Measurements from ENCODE around the gene FAM219B.
"Not testable (repeated sequence)": the region's sequence is repeated elsewhere in the genome, so short reads cannot be mapped to it uniquely, and the experiment has no call there.

The FAM219B gene

GRCh38 chr15:74935193-74935592 lies 28.5 kb upstream of the FAM219B start:
- peaks cover 0 to 33% (median 18%) of the 10 kb centered on the region in 5 donors for H3K4me1 ChIP-seq (ENCODE audit: control insufficient read depth in 5 of 5, insufficient read depth in 5 of 5, low read length in 5 of 5)
- not testable (repeated sequence) for H3K27ac ChIP-seq (ENCODE audit: low read depth, low read length); H3K27me3 ChIP-seq (ENCODE audit: control insufficient read depth in 5 of 5, insufficient read depth in 4 of 5, low read length in 5 of 5); H3K4me3 ChIP-seq (ENCODE audit: low read depth in 1 of 5, low read length in 5 of 5); H3K36me3 ChIP-seq (ENCODE audit: control insufficient read depth in 5 of 5, insufficient read depth in 5 of 5, low read length in 5 of 5); H3K9ac ChIP-seq (ENCODE audit: low read length in 5 of 5); H3K9me3 ChIP-seq (ENCODE audit: control insufficient read depth in 5 of 5, low read length in 5 of 5)

- Histone ChIP-seq H3K4me3 (ENCODE audit: low read depth in 1 of 5, low read length in 5 of 5) (no peak overlapping the region), H3K4me1 (ENCODE audit: control insufficient read depth in 5 of 5, insufficient read depth in 5 of 5, low read length in 5 of 5) (peaks cover 0 to 32% (median 18%) of the 10 kb centered on the region in 5 donors), H3K27me3 (ENCODE audit: control insufficient read depth in 5 of 5, insufficient read depth in 4 of 5, low read length in 5 of 5) (no peaks in the 10 kb centered on the region), H3K36me3 (ENCODE audit: control insufficient read depth in 5 of 5, insufficient read depth in 5 of 5, low read length in 5 of 5) (peaks cover 7 to 10% (median 7%) of the 10 kb centered on the region in 5 donors), H3K9ac (ENCODE audit: low read length in 5 of 5) (peak overlapping the region in 1 of 5 donors; percentile 45), H3K9me3 (ENCODE audit: control insufficient read depth in 5 of 5, low read length in 5 of 5) (no peaks in the 10 kb centered on the region), H3K27ac (ENCODE audit: low read depth, low read length) (no peak overlapping the region)
These were observed 26.9 kb upstream of the FAM219B start for GRCh38 chr15:74933573-74933972.

GRCh38 chr15:74928771-74929198 lies 22.1 kb upstream of the FAM219B start:
- Histone ChIP-seq H3K27ac (ENCODE audit: low read depth, low read length) (no peak overlapping the region), H3K4me1 (ENCODE audit: control insufficient read depth in 5 of 5, insufficient read depth in 5 of 5, low read length in 5 of 5) (peaks cover 0 to 3% (median 0%) of the 10 kb centered on the region in 5 donors), H3K4me3 (ENCODE audit: low read depth in 1 of 5, low read length in 5 of 5) (no peak overlapping the region), H3K36me3 (ENCODE audit: control insufficient read depth in 5 of 5, insufficient read depth in 5 of 5, low read length in 5 of 5) (peaks cover 19 to 34% (median 24%) of the 10 kb centered on the region in 5 donors), H3K9ac (ENCODE audit: low read length in 5 of 5) (no peak overlapping the region), H3K27me3 (ENCODE audit: control insufficient read depth in 5 of 5, insufficient read depth in 4 of 5, low read length in 5 of 5) (no peaks in the 10 kb centered on the region), H3K9me3 (ENCODE audit: control insufficient read depth in 5 of 5, low read length in 5 of 5) (no peaks in the 10 kb centered on the region)

- Histone ChIP-seq H3K9me3 (ENCODE audit: control insufficient read depth in 5 of 5, low read length in 5 of 5) (no peaks in the 10 kb centered on the region), H3K4me3 (ENCODE audit: low read depth in 1 of 5, low read length in 5 of 5) (no peak overlapping the region), H3K27me3 (ENCODE audit: control insufficient read depth in 5 of 5, insufficient read depth in 4 of 5, low read length in 5 of 5) (no peaks in the 10 kb centered on the region), H3K27ac (ENCODE audit: low read depth, low read length) (no peak overlapping the region), H3K36me3 (ENCODE audit: control insufficient read depth in 5 of 5, insufficient read depth in 5 of 5, low read length in 5 of 5) (peaks cover 35 to 68% (median 50%) of the 10 kb centered on the region in 5 donors), H3K9ac (ENCODE audit: low read length in 5 of 5) (no peak overlapping the region), H3K4me1 (ENCODE audit: control insufficient read depth in 5 of 5, insufficient read depth in 5 of 5, low read length in 5 of 5) (no peaks in the 10 kb centered on the region)
These were observed 17.9 kb upstream of the FAM219B start for GRCh38 chr15:74924525-74924924.

- no peaks in the 10 kb centered on the region for H3K27me3 ChIP-seq (ENCODE audit: control insufficient read depth in 5 of 5, insufficient read depth in 4 of 5, low read length in 5 of 5)
- H3K4me3 ChIP-seq (ENCODE audit: low read depth in 1 of 5, low read length in 5 of 5), result no peak overlapping the region
- H3K4me1 ChIP-seq (ENCODE audit: control insufficient read depth in 5 of 5, insufficient read depth in 5 of 5, low read length in 5 of 5), result no peaks in the 10 kb centered on the region
- no peaks in the 10 kb centered on the region for H3K9me3 ChIP-seq (ENCODE audit: control insufficient read depth in 5 of 5, low read length in 5 of 5)
- peaks cover 25 to 77% (median 59%) of the 10 kb centered on the region in 5 donors for H3K36me3 ChIP-seq (ENCODE audit: control insufficient read depth in 5 of 5, insufficient read depth in 5 of 5, low read length in 5 of 5)
- no peak overlapping the region for H3K9ac ChIP-seq (ENCODE audit: low read length in 5 of 5)
- no peak overlapping the region for H3K27ac ChIP-seq (ENCODE audit: low read depth, low read length)
These were observed 13.8 kb upstream of the FAM219B start for GRCh38 chr15:74920456-74920855.

GRCh38 chr15:74917676-74918075 lies 11.0 kb upstream of the FAM219B start:
- no peak overlapping the region for H3K4me3 ChIP-seq (ENCODE audit: low read depth in 1 of 5, low read length in 5 of 5)
- H3K4me1 ChIP-seq (ENCODE audit: control insufficient read depth in 5 of 5, insufficient read depth in 5 of 5, low read length in 5 of 5), result peaks cover 0 to 3% (median 0%) of the 10 kb centered on the region in 5 donors
- no peak overlapping the region for H3K9ac ChIP-seq (ENCODE audit: low read length in 5 of 5)
- H3K36me3 ChIP-seq (ENCODE audit: control insufficient read depth in 5 of 5, insufficient read depth in 5 of 5, low read length in 5 of 5), result peaks cover 19 to 74% (median 55%) of the 10 kb centered on the region in 5 donors
- no peaks in the 10 kb centered on the region for H3K9me3 ChIP-seq (ENCODE audit: control insufficient read depth in 5 of 5, low read length in 5 of 5)
- H3K27ac ChIP-seq (ENCODE audit: low read depth, low read length), result no peak overlapping the region
- H3K27me3 ChIP-seq (ENCODE audit: control insufficient read depth in 5 of 5, insufficient read depth in 4 of 5, low read length in 5 of 5), result no peaks in the 10 kb centered on the region

GRCh38 chr15:74913799-74914198 lies 7.1 kb upstream of the FAM219B start:
- not testable (repeated sequence) for H3K4me3 ChIP-seq (ENCODE audit: low read depth in 1 of 5, low read length in 5 of 5)

GRCh38 chr15:74913041-74913440 lies 6.4 kb upstream of the FAM219B start:
- H3K27ac ChIP-seq (ENCODE audit: low read depth, low read length), result no peak overlapping the region
- no peaks in the 10 kb centered on the region for H3K27me3 ChIP-seq (ENCODE audit: control insufficient read depth in 5 of 5, insufficient read depth in 4 of 5, low read length in 5 of 5)
- H3K9me3 ChIP-seq (ENCODE audit: control insufficient read depth in 5 of 5, low read length in 5 of 5), result no peaks in the 10 kb centered on the region
- peaks cover 0 to 43% (median 26%) of the 10 kb centered on the region in 5 donors for H3K36me3 ChIP-seq (ENCODE audit: control insufficient read depth in 5 of 5, insufficient read depth in 5 of 5, low read length in 5 of 5)
- peaks cover 0 to 3% (median 0%) of the 10 kb centered on the region in 5 donors for H3K4me1 ChIP-seq (ENCODE audit: control insufficient read depth in 5 of 5, insufficient read depth in 5 of 5, low read length in 5 of 5)
- H3K4me3 ChIP-seq (ENCODE audit: low read depth in 1 of 5, low read length in 5 of 5), result no peak overlapping the region
- H3K9ac ChIP-seq (ENCODE audit: low read length in 5 of 5), result peak overlapping the region in 1 of 5 donors; percentile 19

More at GRCh38 chr15:74913799-74914198, 7.1 kb upstream of the FAM219B start:
- not testable (repeated sequence) for H3K27me3 ChIP-seq (ENCODE audit: control insufficient read depth in 5 of 5, insufficient read depth in 4 of 5, low read length in 5 of 5); H3K9me3 ChIP-seq (ENCODE audit: control insufficient read depth in 5 of 5, low read length in 5 of 5); H3K4me1 ChIP-seq (ENCODE audit: control insufficient read depth in 5 of 5, insufficient read depth in 5 of 5, low read length in 5 of 5); H3K27ac ChIP-seq (ENCODE audit: low read depth, low read length); H3K9ac ChIP-seq (ENCODE audit: low read length in 5 of 5)
- H3K36me3 ChIP-seq (ENCODE audit: control insufficient read depth in 5 of 5, insufficient read depth in 5 of 5, low read length in 5 of 5), result peaks cover 4 to 51% (median 33%) of the 10 kb centered on the region in 5 donors

GRCh38 chr15:74908635-74909034 lies 2.0 kb upstream of the FAM219B start:
- no peaks in the 10 kb centered on the region for H3K27me3 ChIP-seq (ENCODE audit: control insufficient read depth in 5 of 5, insufficient read depth in 4 of 5, low read length in 5 of 5)
- H3K27ac ChIP-seq (ENCODE audit: low read depth, low read length), result no peak overlapping the region
- H3K9ac ChIP-seq (ENCODE audit: low read length in 5 of 5), result no peak overlapping the region
- H3K9me3 ChIP-seq (ENCODE audit: control insufficient read depth in 5 of 5, low read length in 5 of 5), result no peaks in the 10 kb centered on the region
- peaks cover 5 to 33% (median 30%) of the 10 kb centered on the region in 5 donors for H3K4me1 ChIP-seq (ENCODE audit: control insufficient read depth in 5 of 5, insufficient read depth in 5 of 5, low read length in 5 of 5)
- no peak overlapping the region for H3K4me3 ChIP-seq (ENCODE audit: low read depth in 1 of 5, low read length in 5 of 5)
- H3K36me3 ChIP-seq (ENCODE audit: control insufficient read depth in 5 of 5, insufficient read depth in 5 of 5, low read length in 5 of 5), result peaks cover 3 to 32% (median 20%) of the 10 kb centered on the region in 5 donors

GRCh38 chr15:74907163-74907870 lies 666 bp upstream of the FAM219B start:
- Histone ChIP-seq H3K27me3 (ENCODE audit: control insufficient read depth in 5 of 5, insufficient read depth in 4 of 5, low read length in 5 of 5) (no peaks in the 10 kb centered on the region), H3K4me3 (ENCODE audit: low read depth in 1 of 5, low read length in 5 of 5) (peak overlapping the region; percentile 73 to 92 (median 79)), H3K4me1 (ENCODE audit: control insufficient read depth in 5 of 5, insufficient read depth in 5 of 5, low read length in 5 of 5) (peaks cover 5 to 37% (median 34%) of the 10 kb centered on the region in 5 donors), H3K36me3 (ENCODE audit: control insufficient read depth in 5 of 5, insufficient read depth in 5 of 5, low read length in 5 of 5) (peaks cover 3 to 33% (median 29%) of the 10 kb centered on the region in 5 donors), H3K9ac (ENCODE audit: low read length in 5 of 5) (peak overlapping the region; percentile 68 to 97 (median 94)), H3K27ac (ENCODE audit: low read depth, low read length) (peak overlapping the region; percentile 99), H3K9me3 (ENCODE audit: control insufficient read depth in 5 of 5, low read length in 5 of 5) (no peaks in the 10 kb centered on the region)
